SK-N-SH treated with all-trans-retinoic acid at 6 μM for 48 hours (cell line): ENCODE results near the gene PDGFRB.

Experiments used
- ATAC-seq: fragments of 200-7000 bp; cut with Tn5 transposase; 3 replicates; pipeline ENCODE4 v1.9.1; 2020; ENCODE audit warnings: mild to moderate bottlenecking, moderate library complexity
- ARNTL ChIP-seq: fragments of 450-650 bp; formaldehyde crosslinking; IDR thresholded peaks from 2 replicates; pipeline ENCODE4 v1.5.0; 2020; ENCODE audit warnings: low read depth, mild to moderate bottlenecking, moderate library complexity, borderline replicate concordance
- BACH2 ChIP-seq: fragments of 250-450 bp; sonication (Bioruptor Pico); IDR thresholded peaks from 2 replicates; pipeline ENCODE4 v1.9.0; 2021; ENCODE audit warnings: mild to moderate bottlenecking, borderline replicate concordance
- CREB5 ChIP-seq: fragments of 250-450 bp; sonication (Bioruptor Pico); IDR thresholded peaks from 2 replicates; pipeline ENCODE4 v1.5.1; 2020; ENCODE audit warnings: low read depth, mild to moderate bottlenecking, moderate library complexity
- CSDC2 ChIP-seq: fragments of 250-450 bp; sonication (Bioruptor Pico); IDR thresholded peaks from 2 replicates; pipeline ENCODE4 v1.5.0; 2020; ENCODE audit warnings: mild to moderate bottlenecking, moderate library complexity
- CSRNP3 ChIP-seq: fragments of 250-450 bp; sonication (Bioruptor Pico); IDR thresholded peaks from 2 replicates; pipeline ENCODE4 v1.5.1; 2021; ENCODE audit warnings: mild to moderate bottlenecking, moderate library complexity
- ESRRG ChIP-seq: fragments of 250-450 bp; sonication (Bioruptor Pico); IDR thresholded peaks from 2 replicates; pipeline ENCODE4 v1.6.1; 2021; ENCODE audit warnings: mild to moderate bottlenecking
- GLIS3 ChIP-seq: fragments of 250-450 bp; sonication (Bioruptor Pico); IDR thresholded peaks from 2 replicates; pipeline ENCODE4 v1.5.0; 2020; ENCODE audit warnings: mild to moderate bottlenecking, moderate library complexity
- ISL1 ChIP-seq: fragments of 250-450 bp; sonication (Bioruptor Pico); IDR thresholded peaks from 2 replicates; pipeline ENCODE4 v2.1.2; 2022; ENCODE audit warnings: mild to moderate bottlenecking, moderate library complexity
- OSR1 ChIP-seq: fragments of 250-450 bp; sonication (Bioruptor Pico); IDR thresholded peaks from 2 replicates; pipeline ENCODE4 v1.8.0; 2022; ENCODE audit warnings: moderate library complexity, mild to moderate bottlenecking, inconsistent platforms
- PATZ1 ChIP-seq: fragments of 250-450 bp; sonication (Bioruptor Pico); IDR thresholded peaks from 2 replicates; pipeline ENCODE4 v1.8.0; 2020; ENCODE audit warnings: mild to moderate bottlenecking, moderate library complexity, borderline replicate concordance
- POU6F1 ChIP-seq: fragments of 250-450 bp; sonication (Bioruptor Pico); IDR thresholded peaks from 2 replicates; pipeline ENCODE4 v1.8.0; 2021; ENCODE audit warnings: low read depth, mild to moderate bottlenecking, moderate library complexity, borderline replicate concordance
- PPARA ChIP-seq: fragments of 250-450 bp; sonication (Bioruptor Pico); IDR thresholded peaks from 2 replicates; pipeline ENCODE4 v1.5.0; 2020; ENCODE audit warnings: mild to moderate bottlenecking, borderline replicate concordance
- RARB ChIP-seq: fragments of 250-450 bp; sonication (Bioruptor Pico); IDR thresholded peaks from 2 replicates; pipeline ENCODE4 v1.8.0; 2021; ENCODE audit warnings: mild to moderate bottlenecking, moderate library complexity
- SNAI2 ChIP-seq: fragments of 250-450 bp; sonication (Bioruptor Pico); IDR thresholded peaks from 2 replicates; pipeline ENCODE4 v1.5.0; 2020; ENCODE audit warnings: mild to moderate bottlenecking, moderate library complexity
- TCF4 ChIP-seq: fragments of 250-450 bp; sonication (Bioruptor Pico); IDR thresholded peaks from 2 replicates; pipeline ENCODE4 v1.8.0; 2021; ENCODE audit warnings: mild to moderate bottlenecking, moderate library complexity, borderline replicate concordance
- TOX ChIP-seq: fragments of 250-450 bp; sonication (Bioruptor Pico); IDR thresholded peaks from 2 replicates; pipeline ENCODE4 v1.8.0; 2021; ENCODE audit warnings: mild to moderate bottlenecking, moderate library complexity, borderline replicate concordance
- TSHZ2 ChIP-seq: fragments of 250-450 bp; sonication (Bioruptor Pico); IDR thresholded peaks from 2 replicates; pipeline ENCODE4 v1.5.0; 2020; ENCODE audit warnings: mild to moderate bottlenecking, moderate library complexity
- ZC3H10 ChIP-seq: fragments of 250-450 bp; sonication (Bioruptor Pico); IDR thresholded peaks from 2 replicates; pipeline ENCODE4 v1.5.1; 2021; ENCODE audit warnings: mild to moderate bottlenecking, moderate library complexity
- ZFP3 ChIP-seq: fragments of 250-450 bp; sonication (Bioruptor Pico); IDR thresholded peaks from 2 replicates; pipeline ENCODE4 v1.5.0; 2020; ENCODE audit warnings: mild to moderate bottlenecking, moderate library complexity
- ZFP30 ChIP-seq: fragments of 450-650 bp; formaldehyde crosslinking; IDR thresholded peaks from 2 replicates; pipeline ENCODE4 v1.5.0; 2022; ENCODE audit warnings: mild to moderate bottlenecking, moderate library complexity
- ZNF565 ChIP-seq: fragments of 450-650 bp; formaldehyde crosslinking; conservative IDR thresholded peaks from 2 replicates; pipeline ENCODE4 v1.5.0; 2020; ENCODE audit warnings: low read depth, mild to moderate bottlenecking, moderate library complexity
- ZNF70 ChIP-seq: fragments of 450-650 bp; formaldehyde crosslinking; IDR thresholded peaks from 2 replicates; pipeline ENCODE4 v1.5.0; 2020; ENCODE audit warnings: mild to moderate bottlenecking, moderate library complexity
- ZNF8 ChIP-seq: fragments of 450-650 bp; formaldehyde crosslinking; IDR thresholded peaks from 2 replicates; pipeline ENCODE4 v1.5.0; 2020; ENCODE audit warnings: mild to moderate bottlenecking, moderate library complexity

PDGFRB gene

GRCh38 chr5:150182774-150183173, 27.1 kb upstream of the PDGFRB start:
- ATAC-seq: no peak
- TF ChIP-seq RARB (CRISPR knock-in tag) (no peak), PATZ1 (CRISPR knock-in tag) (no peak), ISL1 (CRISPR knock-in tag) (no peak), CSDC2 (no peak), CREB5 (CRISPR knock-in tag) (no peak), PPARA (no peak), TCF4 (CRISPR knock-in tag) (no peak), TOX (no peak), ESRRG (no peak), BACH2 (CRISPR knock-in tag) (no peak), CSRNP3 (CRISPR knock-in tag) (no peak), SNAI2 (no peak)

GRCh38 chr5:150181766-150182545, 26.3 kb upstream of the PDGFRB start:
- TF ChIP-seq ZC3H10 (CRISPR knock-in tag) (no peak), CSRNP3 (CRISPR knock-in tag) (no peak), BACH2 (CRISPR knock-in tag) (no peak), ARNTL (no peak), CSDC2 (no peak)
- no peak for ATAC-seq

GRCh38 chr5:150181027-150181426, 25.4 kb upstream of the PDGFRB start:
- no peak for ATAC-seq
- TF ChIP-seq ZFP3 (CRISPR knock-in tag) (no peak), ESRRG (no peak), RARB (CRISPR knock-in tag) (no peak), POU6F1 (CRISPR knock-in tag) (no peak), GLIS3 (no peak), CSDC2 (no peak), PPARA (no peak), BACH2 (CRISPR knock-in tag) (no peak), ARNTL (no peak), SNAI2 (no peak), ZNF8 (CRISPR knock-in tag) (no peak), ZNF70 (CRISPR knock-in tag) (no peak), ZNF565 (CRISPR knock-in tag) (no peak), CREB5 (CRISPR knock-in tag) (no peak), PATZ1 (CRISPR knock-in tag) (no peak), ZFP30 (CRISPR knock-in tag) (no peak), ZC3H10 (CRISPR knock-in tag) (no peak), TOX (no peak), OSR1 (CRISPR knock-in tag) (no peak), TSHZ2 (CRISPR knock-in tag) (no peak)
